Natural killer cell (primary cell): Measurements from ENCODE around the gene GASK1B. TPM values are rescaled to one million over a fixed set of nuclear protein-coding genes. Genes with fewer than 3 reads are reported as not detected.

Source experiments
- ATAC-seq, 3 donors: fragments of 150-1000 bp in 2 of 3; fragments of 200-7000 bp in 1 of 3; cut with Tn5 transposase; 1 replicate in 1 of 3; 2 replicates in 2 of 3; pipeline ENCODE4 v1.10.0; 2021; ENCODE audit warnings: mild to moderate bottlenecking in 2 of 3, moderate library complexity in 2 of 3
- DNase-seq, 2 donors: peaks; one replicate each; pipeline versions ENCODE4 v3.0.0 to v3.0.0-alpha.2; 2013 to 2021; ENCODE audit warnings: mixed read lengths in 1 of 2
- H3K27ac ChIP-seq: one replicate; pipeline ENCODE4 v1.5.1; 2013; ENCODE audit warnings: mild to moderate bottlenecking, low read length
- H3K27me3 ChIP-seq: one replicate; pipeline ENCODE4 v1.6.1; 2013; ENCODE audit warnings: low read length; ENCODE audit not compliant: control insufficient read depth, insufficient read depth
- H3K36me3 ChIP-seq: one replicate; pipeline ENCODE4 v1.6.1; 2013; ENCODE audit warnings: low read length; ENCODE audit not compliant: control insufficient read depth, insufficient read depth
- H3K4me1 ChIP-seq: one replicate; pipeline ENCODE4 v1.6.1; 2013; ENCODE audit warnings: low read length; ENCODE audit not compliant: control insufficient read depth, insufficient read depth
- H3K4me3 ChIP-seq: one replicate; pipeline ENCODE4 v1.5.1; 2013; ENCODE audit warnings: low read length
- H3K9me3 ChIP-seq: one replicate; pipeline ENCODE4 v1.6.1; 2013; ENCODE audit warnings: low read length; ENCODE audit not compliant: control insufficient read depth, insufficient read depth
- H3K27ac Mint-ChIP-seq, 2 donors: one replicate each; pipeline ENCODE4 v1.8.0; 2022; ENCODE audit warnings: mild to moderate bottlenecking in 2 of 2, mixed read lengths in 2 of 2, moderate library complexity in 1 of 2
- H3K27me3 Mint-ChIP-seq, 2 donors: one replicate each; pipeline ENCODE4 v1.8.0; 2022; ENCODE audit warnings: low read depth in 2 of 2, mixed read lengths in 2 of 2
- H3K36me3 Mint-ChIP-seq: one replicate; pipeline ENCODE4 v1.8.0; 2022; ENCODE audit warnings: mixed read lengths
- H3K4me1 Mint-ChIP-seq, 2 donors: one replicate each; pipeline ENCODE4 v1.8.0; 2022; ENCODE audit warnings: mixed read lengths in 2 of 2
- H3K4me3 Mint-ChIP-seq: one replicate; pipeline ENCODE4 v1.8.0; 2022; ENCODE audit warnings: mild to moderate bottlenecking, moderate library complexity, mixed read lengths
- H3K9me3 Mint-ChIP-seq, 2 donors: one replicate each; pipeline ENCODE4 v1.8.0; 2022; ENCODE audit warnings: mixed read lengths in 2 of 2
- CTCF ChIP-seq: fragments of 200-600 bp; IDR thresholded peaks from one replicate; pipeline ENCODE4 v1.8.0; 2022; ENCODE audit warnings: antibody characterized with exemption
- WGBS: methylation state at CpG from one replicate; pipeline ENCODE4 v1.1.7; 2013; ENCODE audit warnings: missing lambda C conversion rate; ENCODE audit not compliant: insufficient coverage; 5-methylcytosine and 5-hydroxymethylcytosine counted together
- intact Hi-C: fragments of 100-400 bp; cut with micrococcal nuclease; formaldehyde crosslinking; loops from one replicate; pipeline ENCODE4 v1.14.2; 2022
- total RNA-seq, 4 donors: library from RNA; stranded (reverse); fragments of 120-200 nt in 1 of 4; gene quantifications; one replicate each; pipeline versions ENCODE4 v1.2.3 to v1.2.4, GENCODE V29; 2013 to 2022

GASK1B gene
- total RNA-seq, 3 donors from 2014 or later (not counting 1 experiment from before 2014, with no cell fraction given), result 0.31 to 2.0 (median 1.1) TPM

DNA sequence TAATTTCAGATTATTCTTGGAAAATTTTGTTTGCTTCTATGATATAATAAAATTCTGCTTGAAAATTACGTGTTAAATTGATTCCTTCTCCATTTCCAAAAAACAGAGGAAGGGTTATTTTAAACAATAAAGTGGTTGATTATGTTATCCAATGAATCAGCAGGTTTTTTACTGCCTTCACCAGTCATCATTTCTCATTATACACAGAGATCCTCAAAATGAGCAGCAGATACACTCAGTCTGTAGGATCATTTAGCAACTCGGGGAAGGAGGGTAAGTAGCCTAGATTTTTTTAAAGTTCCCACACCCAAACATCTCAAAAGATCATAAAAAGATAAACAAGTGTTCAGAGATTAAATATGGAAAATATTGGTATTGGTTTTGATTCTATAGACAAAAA is 30.6 kb upstream of the GASK1B start:
- Histone ChIP-seq H3K4me1 (no peaks in the 10 kb centered on the region), H3K27ac (no peak overlapping the region), H3K4me3 (no peak overlapping the region), H3K9me3 (no peaks in the 10 kb centered on the region), H3K36me3 (no peaks in the 10 kb centered on the region), H3K27me3 (no peaks in the 10 kb centered on the region)
- TF ChIP-seq CTCF, result no peak
- ATAC-seq (no peak), DNase-seq (no peak)
- peaks cover 0 to 3% of the 10 kb centered on the region in 2 donors for H3K9me3 Mint-ChIP-seq
- no peaks in the 10 kb centered on the region for H3K36me3 Mint-ChIP-seq
- intact Hi-C loops, result no loop called here
- no CpG with 5 or more reads among the region's 2 CpGs for WGBS
- H3K27me3 Mint-ChIP-seq, result no peaks in the 10 kb centered on the region
- no peak overlapping the region for H3K4me3 Mint-ChIP-seq
- no peak overlapping the region for H3K27ac Mint-ChIP-seq
- H3K4me1 Mint-ChIP-seq, result no peaks in the 10 kb centered on the region

GRCh38 chr4:158202481-158202880 is 29.7 kb upstream of the GASK1B start:
- no CpG with 5 or more reads among the region's 1 CpG for WGBS
- H3K9me3 Mint-ChIP-seq, result peaks cover 0 to 3% of the 10 kb centered on the region in 2 donors

GRCh38 chr4:158201876-158202275 is 29.1 kb upstream of the GASK1B start:
- Mint-ChIP-seq H3K4me1 (no peaks in the 10 kb centered on the region), H3K4me3 (no peak overlapping the region), H3K9me3 (peaks cover 0 to 5% of the 10 kb centered on the region in 2 donors), H3K27me3 (peaks cover 0 to 3% of the 10 kb centered on the region in 2 donors), H3K36me3 (no peaks in the 10 kb centered on the region), H3K27ac (no peak overlapping the region)
- Histone ChIP-seq H3K4me3 (no peak overlapping the region), H3K36me3 (no peaks in the 10 kb centered on the region), H3K27ac (no peak overlapping the region), H3K4me1 (no peaks in the 10 kb centered on the region), H3K27me3 (no peaks in the 10 kb centered on the region), H3K9me3 (no peaks in the 10 kb centered on the region)
- no peak for TF ChIP-seq CTCF
- DNase-seq (no peak), ATAC-seq (no peak)
- intact Hi-C loops, result no loop called here

More at GRCh38 chr4:158202481-158202880, 29.7 kb upstream of the GASK1B start:
- H3K36me3 Mint-ChIP-seq, result no peaks in the 10 kb centered on the region
- H3K4me1 Mint-ChIP-seq, result no peaks in the 10 kb centered on the region
- Histone ChIP-seq H3K27ac (no peak overlapping the region), H3K4me3 (no peak overlapping the region), H3K36me3 (no peaks in the 10 kb centered on the region), H3K9me3 (no peaks in the 10 kb centered on the region), H3K27me3 (no peaks in the 10 kb centered on the region), H3K4me1 (no peaks in the 10 kb centered on the region)
- DNase-seq (no peak), ATAC-seq (no peak)
- H3K27me3 Mint-ChIP-seq, result no peaks in the 10 kb centered on the region
- no peak overlapping the region for H3K27ac Mint-ChIP-seq
- intact Hi-C loops, result no loop called here
- TF ChIP-seq CTCF, result no peak
- H3K4me3 Mint-ChIP-seq, result no peak overlapping the region

DNA sequence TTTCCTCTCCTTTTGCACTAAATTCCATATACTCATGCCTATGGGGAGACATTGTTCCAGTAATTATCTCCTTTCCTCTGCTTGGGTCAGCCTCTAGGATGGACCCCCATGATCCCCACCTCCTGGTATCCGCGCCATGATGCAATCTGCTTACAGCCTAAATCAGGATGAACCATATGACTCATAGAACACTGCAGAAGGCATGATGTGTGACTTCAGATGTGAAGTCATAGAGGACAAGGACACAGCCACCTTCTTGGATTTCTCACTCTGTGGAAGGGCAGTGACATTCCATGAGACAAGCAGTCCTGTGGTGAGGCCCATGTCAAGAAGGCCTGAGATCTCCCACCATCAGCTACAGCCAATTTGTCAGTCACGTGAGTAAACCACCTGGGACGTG is 28.5 kb upstream of the GASK1B start:
- H3K36me3 Mint-ChIP-seq, result no peaks in the 10 kb centered on the region
- no peak overlapping the region for H3K4me3 Mint-ChIP-seq
- Histone ChIP-seq H3K4me3 (no peak overlapping the region), H3K27me3 (no peaks in the 10 kb centered on the region), H3K4me1 (no peaks in the 10 kb centered on the region), H3K27ac (no peak overlapping the region), H3K36me3 (no peaks in the 10 kb centered on the region), H3K9me3 (no peaks in the 10 kb centered on the region)
- 81% methylated on average over 4 of the region's 4 CpGs for WGBS
- intact Hi-C loops, result no loop called here
- DNase-seq (no peak), ATAC-seq (no peak)
- H3K9me3 Mint-ChIP-seq, result peaks cover 0 to 5% of the 10 kb centered on the region in 2 donors
- peaks cover 0 to 3% of the 10 kb centered on the region in 2 donors for H3K27me3 Mint-ChIP-seq
- H3K4me1 Mint-ChIP-seq, result no peaks in the 10 kb centered on the region
- TF ChIP-seq CTCF, result no peak
- H3K27ac Mint-ChIP-seq, result no peak overlapping the region
